GM23338 (cell line): ENCODE data around the gene TCF12. TPM values are rescaled to one million over a fixed set of nuclear protein-coding genes. Genes with fewer than 3 reads are reported as not detected.

Source experiments
- ATAC-seq: fragments of 200-7000 bp; cut with Tn5 transposase; 3 replicates; pipeline ENCODE4 v1.9.1; 2020
- DNase-seq: peaks from one replicate; pipeline ENCODE4 v3.0.0-alpha.2; 2015; ENCODE audit warnings: low spot score
- H2AFZ ChIP-seq: fragments of 200-600 bp; sonication (generic); 2 replicates; pipeline ENCODE4 v1.8.0; 2016; ENCODE audit warnings: antibody characterized with exemption, mild to moderate bottlenecking, moderate library complexity
- H3F3A ChIP-seq: fragments of 200-600 bp; sonication (generic); replicated peaks from 2 replicates; pipeline ENCODE4 v1.8.0; 2017; ENCODE audit warnings: antibody characterized with exemption, mixed run types, low read depth
- H3K27ac ChIP-seq: fragments of 200-600 bp; sonication (generic); 2 replicates; pipeline ENCODE4 v1.6.1; 2016; ENCODE audit warnings: low read depth
- H3K27me3 ChIP-seq: fragments of 200-600 bp; sonication (generic); 2 replicates; pipeline ENCODE4 v1.8.0; 2016; ENCODE audit warnings: mild to moderate bottlenecking, mixed run types, moderate library complexity; ENCODE audit not compliant: insufficient read depth
- H3K36me3 ChIP-seq: fragments of 200-600 bp; sonication (generic); 2 replicates; pipeline ENCODE4 v1.8.0; 2016; ENCODE audit warnings: mild to moderate bottlenecking; ENCODE audit not compliant: insufficient read depth
- H3K4me1 ChIP-seq: fragments of 200-600 bp; sonication (generic); 2 replicates; pipeline ENCODE4 v1.8.0; 2016; ENCODE audit warnings: mild to moderate bottlenecking, moderate library complexity; ENCODE audit not compliant: insufficient read depth
- H3K4me2 ChIP-seq: fragments of 200-600 bp; sonication (generic); 2 replicates; pipeline ENCODE4 v1.7.1; 2017; ENCODE audit warnings: mixed run types
- H3K4me3 ChIP-seq: fragments of 200-600 bp; sonication (generic); 2 replicates; pipeline ENCODE4 v1.6.1; 2016; ENCODE audit warnings: mixed run types
- H3K79me2 ChIP-seq: fragments of 200-600 bp; sonication (generic); replicated peaks from 2 replicates; pipeline ENCODE4 v1.8.0; 2017; ENCODE audit warnings: mild to moderate bottlenecking; ENCODE audit not compliant: insufficient read depth
- H3K9me2 ChIP-seq: fragments of 200-600 bp; sonication (generic); 2 replicates; pipeline ENCODE4 v1.8.0; 2017; ENCODE audit not compliant: insufficient read depth
- H4K20me1 ChIP-seq: fragments of 200-600 bp; sonication (generic); replicated peaks from 2 replicates; pipeline ENCODE4 v1.8.0; 2017; ENCODE audit warnings: mild to moderate bottlenecking; ENCODE audit not compliant: insufficient read depth
- H3K27ac Mint-ChIP-seq: 2 replicates; pipeline ENCODE4 v1.8.0; 2020; ENCODE audit warnings: inconsistent platforms, mild to moderate bottlenecking, moderate library complexity, mixed read lengths
- H3K27me3 Mint-ChIP-seq: 3 replicates; pipeline ENCODE4 v1.8.0; 2022; ENCODE audit warnings: low read depth, mild to moderate bottlenecking, moderate library complexity, mixed read lengths, inconsistent platforms; ENCODE audit not compliant: insufficient read depth, poor library complexity
- H3K36me3 Mint-ChIP-seq: 3 replicates; pipeline ENCODE4 v1.8.0; 2021; ENCODE audit warnings: low read depth, mild to moderate bottlenecking, inconsistent platforms, moderate library complexity, mixed read lengths
- H3K4me1 Mint-ChIP-seq: 3 replicates; pipeline ENCODE4 v1.8.0; 2020; ENCODE audit warnings: mild to moderate bottlenecking, inconsistent platforms, mixed read lengths
- H3K4me3 Mint-ChIP-seq: 3 replicates; pipeline ENCODE4 v1.8.0; 2021; ENCODE audit warnings: moderate library complexity, mild to moderate bottlenecking, inconsistent platforms, mixed read lengths
- H3K9me3 Mint-ChIP-seq: 3 replicates; pipeline ENCODE4 v1.8.0; 2020; ENCODE audit warnings: moderate library complexity, mild to moderate bottlenecking, inconsistent platforms, mixed read lengths
- CREB1 ChIP-seq: fragments of 250-450 bp; sonication (Bioruptor Pico); IDR thresholded peaks from 2 replicates; pipeline ENCODE4 v1.5.0; 2020; ENCODE audit warnings: low read depth, mild to moderate bottlenecking, moderate library complexity
- CTCF ChIP-seq, 2 experiments: fragments of 200-600 bp in 1 of 2; sonication (generic) in 1 of 2; conservative IDR thresholded peaks; 2 replicates each; pipeline versions ENCODE4 v1.5.1 to v1.6.1; 2016 to 2017; ENCODE audit warnings: antibody characterized with exemption in 2 of 2, low read depth in 2 of 2, mild to moderate bottlenecking in 2 of 2, moderate library complexity in 1 of 2
- ETS1 ChIP-seq: IDR thresholded peaks from 2 replicates; pipeline ENCODE4 v1.6.1; 2016; ENCODE audit warnings: antibody characterized with exemption
- EZH2 ChIP-seq: fragments of 200-600 bp; sonication (generic); IDR thresholded peaks from one replicate; pipeline ENCODE4 v1.8.0; 2017; ENCODE audit warnings: antibody characterized with exemption, mild to moderate bottlenecking, low read depth; ENCODE audit not compliant: unreplicated experiment
- EZH2phosphoT487 ChIP-seq: fragments of 200-600 bp; sonication (generic); IDR thresholded peaks from one replicate; pipeline ENCODE4 v1.8.1; 2018; ENCODE audit warnings: antibody characterized with exemption; ENCODE audit not compliant: unreplicated experiment
- NANOG ChIP-seq: IDR thresholded peaks from 2 replicates; pipeline ENCODE4 v1.6.1; 2016; ENCODE audit warnings: antibody characterized with exemption, borderline replicate concordance
- POLR2AphosphoS5 ChIP-seq: IDR thresholded peaks from 2 replicates; pipeline ENCODE4 v1.6.1; 2016; ENCODE audit warnings: antibody characterized with exemption, low read depth
- REST ChIP-seq: IDR thresholded peaks from one replicate; pipeline ENCODE4 v1.6.1; 2018; ENCODE audit warnings: antibody characterized with exemption; ENCODE audit not compliant: unreplicated experiment
- STAT1 ChIP-seq: IDR thresholded peaks from one replicate; pipeline ENCODE4 v1.6.1; 2016; ENCODE audit warnings: antibody characterized with exemption; ENCODE audit not compliant: unreplicated experiment
- ZNF114 ChIP-seq: fragments of 250-450 bp; sonication (Bioruptor Pico); IDR thresholded peaks from 2 replicates; pipeline ENCODE4 v1.5.0; 2020; ENCODE audit warnings: mild to moderate bottlenecking, moderate library complexity
- polyA plus RNA-seq: library from polyadenylated mRNA; unstranded; fragments of >200 nt; fragmentation: Nextera tagmentation; extraction: Ambion mirVana; gene quantifications from 2 replicates; pipeline ENCODE4 v1.2.1, GENCODE V29; 2016
- total RNA-seq: library from RNA; depleted of rRNA; stranded (reverse); fragments of >200 nt; shearing (Covaris generic); gene quantifications from 2 replicates; pipeline ENCODE4 v1.2.3, GENCODE V29; 2014

TCF12 gene
- total and polyA plus RNA-seq, 2 experiments from 2014 or later, result 27.6 to 104 TPM

- TF ChIP-seq CTCF (conservative IDR thresholded peaks at IDR 0.05; ENCODE audit: low read depth in 2 of 2), result no peak
- no peak for TF ChIP-seq POLR2AphosphoS5
- 0 out of 2 replicates have a peak, but pooled peaks have one; percentile 28 for TF ChIP-seq ETS1
These were observed 280.3 kb downstream of the TCF12 start (continued) for GRCh38 chr15:57198654-57199291.

- H3K4me3 Mint-ChIP-seq, result no peak overlapping the region
- H3K36me3 Mint-ChIP-seq, result peaks cover 9% of the 10 kb centered on the region; the same call in 2 of the 3 replicates
- Histone ChIP-seq H3K4me3 (no peak overlapping the region), H3K27me3 (no peaks in the 10 kb centered on the region), H3K4me1 (peaks cover 45% of the 10 kb centered on the region), H4K20me1 (no peaks in the 10 kb centered on the region), H3K9me2 (no peaks in the 10 kb centered on the region), H3K36me3 (no peaks in the 10 kb centered on the region), H3K4me2 (no peak overlapping the region), H3K27ac (no peak overlapping the region), H3K79me2 (peaks cover 25% of the 10 kb centered on the region), H3F3A (peaks cover 3% of the 10 kb centered on the region; the same call in 1 of the 2 replicates), H2AFZ (no peak overlapping the region)
- peaks cover 5% of the 10 kb centered on the region for H3K27me3 Mint-ChIP-seq
- DNase-seq (no peak), ATAC-seq (no peak)
- TF ChIP-seq EZH2phosphoT487, result no peak
- TF ChIP-seq STAT1, result no peak
- no peak overlapping the region for H3K27ac Mint-ChIP-seq
- peaks cover 62% of the 10 kb centered on the region for H3K4me1 Mint-ChIP-seq
- H3K9me3 Mint-ChIP-seq, result no peaks in the 10 kb centered on the region; the same call in 2 of the 3 replicates
These were observed 283.1 kb downstream of the TCF12 start for GRCh38 chr15:57201578-57201977.

- Mint-ChIP-seq H3K4me3 (no peak overlapping the region), H3K27me3 (peaks cover 2% of the 10 kb centered on the region), H3K4me1 (peaks cover 46% of the 10 kb centered on the region), H3K27ac (peak overlapping the region; percentile 67; the same call in 1 of the 2 replicates), H3K36me3 (peaks cover 9% of the 10 kb centered on the region; the same call in 2 of the 3 replicates), H3K9me3 (no peaks in the 10 kb centered on the region; the same call in 2 of the 3 replicates)
- H3K27me3 ChIP-seq, result no peaks in the 10 kb centered on the region
- H3K4me3 ChIP-seq, result no peak overlapping the region
- no peaks in the 10 kb centered on the region for H4K20me1 ChIP-seq
- ATAC-seq, result no peak
- no peaks in the 10 kb centered on the region for H3K9me2 ChIP-seq
- no peak overlapping the region for H3K27ac ChIP-seq
- H3K79me2 ChIP-seq, result peaks cover 25% of the 10 kb centered on the region
- no peak for DNase-seq
- H3K4me2 ChIP-seq, result no peak overlapping the region
- H3F3A ChIP-seq, result no peaks in the 10 kb centered on the region
- peaks cover 28% of the 10 kb centered on the region for H3K4me1 ChIP-seq
- H2AFZ ChIP-seq, result no peak overlapping the region
- H3K36me3 ChIP-seq, result no peaks in the 10 kb centered on the region
- no peak for TF ChIP-seq CTCF (conservative IDR thresholded peaks at IDR 0.05; ENCODE audit: low read depth in 2 of 2)
- no peak for TF ChIP-seq NANOG
- no peak for TF ChIP-seq REST
- no peak for TF ChIP-seq POLR2AphosphoS5
- TF ChIP-seq EZH2phosphoT487, result no peak
- TF ChIP-seq EZH2, result no peak
- TF ChIP-seq ZNF114, result no peak
- no peak for TF ChIP-seq CREB1 (CRISPR knock-in tag)
These were observed 285.5 kb downstream of the TCF12 start for GRCh38 chr15:57203906-57204305.
